CD4-positive, alpha-beta T cell treated with Interleukin-15 for 1 hour (primary cell): ENCODE results near the gene PLP2.

ENCODE experiments used
- DNase-seq: peaks from one replicate; pipeline ENCODE4 v3.0.0-alpha.2; 2020

The PLP2 gene

GRCh38 chrX:49187526-49187925, 15.8 kb downstream of the PLP2 start:
- no peak for DNase-seq

DNA sequence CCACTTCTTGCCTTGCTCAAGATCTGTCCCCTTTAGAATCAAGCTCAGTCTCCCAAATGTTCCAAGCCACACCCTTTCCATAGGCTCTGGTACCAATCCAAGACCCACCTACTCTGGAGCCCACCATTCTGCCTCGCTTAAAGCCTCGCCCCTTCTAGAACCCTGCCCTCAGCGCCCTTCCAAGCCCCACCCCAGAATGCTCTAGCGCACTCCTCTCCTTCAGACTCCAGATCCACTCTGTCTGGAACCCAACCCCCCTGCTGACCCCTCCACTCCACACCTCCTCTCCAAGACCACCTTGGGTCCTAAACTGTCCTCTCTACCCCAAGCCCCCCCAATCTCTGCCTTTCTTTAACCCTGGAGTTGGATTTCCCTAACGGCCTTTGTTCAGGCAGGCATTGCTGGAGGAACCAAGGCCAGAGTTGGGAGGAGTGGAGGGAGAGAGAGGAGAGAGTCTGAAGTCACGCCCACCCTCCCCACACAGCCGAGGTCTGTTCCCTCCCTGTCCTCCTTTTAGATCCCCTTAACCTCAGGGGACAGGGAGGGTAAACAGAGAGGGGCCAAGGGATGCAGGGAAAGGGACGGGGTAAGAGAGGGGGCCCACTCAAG, 16.9 kb downstream of the PLP2 start:
- no peak for DNase-seq

- no peak for DNase-seq
Measured at GRCh38 chrX:49189606-49190005, 17.9 kb downstream of the PLP2 start.

- DNase-seq: peak; percentile 96
Measured at GRCh38 chrX:49190821-49191573, 19.3 kb downstream of the PLP2 start.

DNA sequence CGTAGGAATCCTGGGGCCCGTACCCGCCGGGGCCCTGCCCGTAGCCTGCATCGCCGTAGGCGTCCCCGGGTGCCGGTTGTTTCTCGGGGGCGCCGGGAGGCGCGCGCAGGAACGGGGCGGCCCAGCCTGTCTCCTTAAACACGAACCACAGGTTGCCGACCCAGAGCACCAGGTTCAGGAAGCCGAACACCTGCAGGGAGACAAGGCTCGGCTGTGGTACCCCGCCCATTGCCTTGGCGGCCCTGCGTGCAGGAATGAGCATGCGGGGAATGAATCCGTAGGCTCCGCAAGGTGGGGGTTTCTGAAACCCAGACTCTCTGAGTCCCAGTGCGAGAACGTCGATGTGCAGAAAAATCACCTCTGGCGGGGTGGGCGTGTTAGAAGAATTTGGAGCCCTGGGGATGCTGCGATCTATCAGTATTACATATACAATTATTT, 19.9 kb downstream of the PLP2 start:
- no peak for DNase-seq

DNA sequence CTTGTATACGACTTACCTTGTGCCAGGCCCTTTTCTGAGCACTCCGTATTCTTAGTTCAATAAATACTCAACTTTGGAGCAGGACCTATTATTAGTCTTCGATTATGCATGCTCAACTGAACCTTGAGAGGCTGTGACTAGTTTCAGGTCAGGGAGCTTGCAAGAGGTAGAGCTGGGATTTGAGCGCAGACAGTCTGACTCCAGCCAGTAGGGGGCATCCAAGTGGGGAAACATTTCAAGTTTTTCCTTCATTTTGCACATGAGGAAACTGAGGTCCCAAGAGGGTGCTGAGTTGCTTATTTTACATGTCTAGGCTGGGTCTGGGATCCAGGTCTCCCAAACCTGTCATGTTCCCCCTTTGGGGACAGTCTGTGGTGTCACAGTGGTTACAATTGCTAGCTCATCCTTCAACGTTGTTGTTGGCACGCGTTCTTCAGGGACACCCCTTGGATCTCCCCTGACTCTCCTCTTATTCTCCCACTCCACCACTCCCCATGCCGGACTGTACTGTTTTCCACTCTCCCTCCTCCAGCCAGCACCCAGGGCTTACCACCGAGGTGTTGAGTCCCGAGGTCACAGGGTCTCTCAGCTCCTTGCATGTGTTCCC, 21.1 kb downstream of the PLP2 start:
- DNase-seq: no peak

- DNase-seq: no peak
Measured at GRCh38 chrX:49193542-49193964, 21.9 kb downstream of the PLP2 start.

- no peak for DNase-seq
Measured at GRCh38 chrX:49197543-49198087, 25.9 kb downstream of the PLP2 start.

- no peak for DNase-seq
Measured at GRCh38 chrX:49198540-49199314, 27.0 kb downstream of the PLP2 start.

GRCh38 chrX:49199315-49199595, 27.6 kb downstream of the PLP2 start:
- DNase-seq: no peak

DNA sequence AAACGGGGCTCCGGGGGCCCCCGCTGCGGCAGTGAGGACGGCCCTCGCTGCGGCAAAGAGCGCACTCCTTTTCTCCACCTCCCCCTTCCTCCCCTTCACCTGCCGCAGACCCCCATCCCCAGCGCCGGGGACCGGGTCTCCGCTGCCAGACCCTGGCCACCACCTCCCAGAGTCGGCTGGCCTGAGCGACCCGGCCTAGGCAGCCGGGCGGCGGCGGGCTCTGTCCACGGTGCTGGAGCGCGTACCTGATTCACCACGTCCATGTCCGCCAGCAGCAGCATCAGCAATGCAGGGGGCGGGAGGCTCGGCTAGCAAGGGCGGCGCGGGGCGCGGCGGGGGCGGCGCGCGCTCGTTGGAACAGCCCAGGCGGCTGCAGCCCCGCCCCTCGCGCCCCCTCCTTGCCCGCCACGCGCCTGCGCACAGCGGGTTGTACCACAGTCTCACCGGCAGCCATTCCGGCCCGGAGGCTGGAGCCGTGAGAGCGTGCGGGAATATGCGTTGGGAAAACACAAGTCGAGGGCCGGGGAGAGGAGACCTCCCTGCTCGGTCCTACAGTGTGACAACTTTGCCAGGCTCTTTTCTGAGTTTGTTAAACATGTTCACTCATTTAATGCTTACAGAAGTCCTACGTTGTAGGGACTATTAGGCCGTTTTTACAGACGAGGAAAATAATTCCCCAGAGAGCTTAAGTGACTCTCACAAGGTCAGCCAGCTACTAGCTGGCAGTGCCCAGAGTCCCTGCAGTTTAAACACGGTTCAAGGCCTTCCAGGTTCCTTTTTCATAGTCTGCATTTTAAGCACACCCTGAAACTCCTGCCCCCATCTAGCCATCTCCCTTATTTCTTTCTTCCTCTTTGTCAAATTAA, 28.4 kb downstream of the PLP2 start, which contains the start of gene SYP:
Gene SYP (minus strand): TSS at position 288 of the 866 bp plus-strand sequence. CDS start 7 bp downstream, at position 281.
- DNase-seq: peak; percentile 90

GRCh38 chrX:49202022-49202421, 30.3 kb downstream of the PLP2 start:
- no peak for DNase-seq

DNA sequence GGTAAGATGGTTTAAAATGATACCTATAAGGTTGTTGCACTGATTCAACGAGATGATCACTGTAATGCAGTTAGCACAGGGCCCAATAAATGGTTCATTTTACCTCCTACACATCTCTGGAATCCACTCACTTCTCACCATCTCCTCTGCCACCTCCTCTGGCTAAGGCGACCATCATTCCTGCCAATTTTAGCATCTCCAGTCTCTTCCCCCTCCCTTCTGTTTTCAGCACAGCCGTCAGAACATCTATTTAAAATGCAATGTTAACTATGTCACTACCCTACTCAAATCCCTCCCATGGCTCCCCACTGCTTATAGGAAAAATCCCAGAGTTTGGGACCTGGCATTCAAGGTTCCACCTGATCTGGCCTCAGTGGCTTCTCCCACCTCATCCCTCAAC, 31.8 kb downstream of the PLP2 start:
- DNase-seq: no peak

DNA sequence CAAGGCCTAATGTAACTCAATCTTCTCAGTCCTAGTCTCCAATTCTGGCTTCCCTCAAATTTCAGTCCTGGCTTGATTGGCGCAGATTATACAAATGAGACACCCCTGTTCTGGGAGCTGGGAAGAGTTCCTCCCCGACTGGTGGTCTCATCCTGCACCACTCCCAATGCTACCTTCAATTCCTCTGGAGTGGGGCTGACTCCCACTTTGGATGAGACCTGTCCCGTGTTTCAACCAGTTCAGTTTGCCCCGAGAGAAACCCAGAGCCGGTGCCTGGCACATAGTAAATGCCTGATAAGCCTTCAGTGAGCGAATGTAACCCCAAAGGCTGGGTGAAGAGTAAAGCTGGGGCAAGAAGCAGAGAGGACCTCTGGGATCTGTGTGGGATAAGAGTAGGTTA, 32.3 kb downstream of the PLP2 start:
- no peak for DNase-seq

DNA sequence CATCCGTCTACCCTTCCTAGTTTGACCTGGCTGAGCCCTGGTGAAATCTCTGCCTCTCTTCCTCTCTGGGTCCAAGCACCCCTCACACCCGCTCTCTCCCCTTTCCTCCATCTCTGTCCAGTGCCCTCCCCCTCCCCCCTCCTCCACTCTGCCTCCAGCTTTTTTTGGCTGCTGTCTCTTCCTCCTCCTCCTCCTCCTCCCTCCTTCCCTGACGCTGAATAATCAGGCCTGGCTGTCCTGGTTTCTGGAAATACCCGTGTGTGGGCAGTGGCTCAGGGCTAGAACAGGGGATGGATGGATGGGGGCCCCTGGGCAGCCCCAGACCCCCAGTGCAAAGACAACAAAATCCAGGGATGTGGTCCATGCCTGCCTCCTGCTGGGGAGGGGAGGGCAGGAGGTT, 33.0 kb downstream of the PLP2 start:
- no peak for DNase-seq

DNA sequence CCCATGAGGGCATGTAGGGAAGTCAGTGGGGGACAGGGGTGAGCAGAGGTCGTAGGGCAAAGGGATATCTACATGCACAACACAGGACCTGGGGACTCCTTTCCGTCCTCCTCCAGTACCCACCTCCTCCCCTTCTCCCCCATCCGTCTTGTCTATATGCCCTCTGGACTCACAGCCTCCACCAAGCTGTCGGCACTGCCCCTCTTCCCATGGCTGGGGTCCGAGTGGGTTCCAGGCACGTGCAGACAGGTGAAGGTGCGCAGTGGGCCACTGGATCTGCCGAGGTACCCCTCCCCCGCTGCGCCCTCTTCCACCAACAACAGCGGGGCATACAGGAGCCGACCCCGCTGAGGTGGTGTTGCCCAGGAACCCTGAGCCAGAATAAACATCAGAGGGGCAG, 33.7 kb downstream of the PLP2 start:
- no peak for DNase-seq

DNA sequence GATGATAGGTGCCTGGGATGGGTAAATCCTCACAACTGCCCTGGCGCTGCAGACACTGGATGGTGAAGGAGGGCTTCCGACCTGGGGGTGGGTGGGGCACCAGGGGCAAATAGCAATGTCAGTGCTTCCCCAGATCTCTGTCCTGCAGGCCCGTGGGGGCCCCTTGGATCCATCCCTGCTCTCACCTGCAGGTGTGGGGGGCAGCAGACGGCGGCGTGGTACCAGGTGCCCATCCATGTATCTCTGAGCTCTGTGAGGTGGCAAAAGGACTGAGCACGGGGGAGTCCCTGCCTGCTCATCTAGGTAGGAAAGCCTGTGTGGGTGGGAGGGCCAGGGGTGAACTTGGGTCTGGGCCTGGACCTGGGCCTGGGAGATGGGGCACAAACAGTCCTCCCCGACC, 34.8 kb downstream of the PLP2 start:
- DNase-seq: no peak

DNA sequence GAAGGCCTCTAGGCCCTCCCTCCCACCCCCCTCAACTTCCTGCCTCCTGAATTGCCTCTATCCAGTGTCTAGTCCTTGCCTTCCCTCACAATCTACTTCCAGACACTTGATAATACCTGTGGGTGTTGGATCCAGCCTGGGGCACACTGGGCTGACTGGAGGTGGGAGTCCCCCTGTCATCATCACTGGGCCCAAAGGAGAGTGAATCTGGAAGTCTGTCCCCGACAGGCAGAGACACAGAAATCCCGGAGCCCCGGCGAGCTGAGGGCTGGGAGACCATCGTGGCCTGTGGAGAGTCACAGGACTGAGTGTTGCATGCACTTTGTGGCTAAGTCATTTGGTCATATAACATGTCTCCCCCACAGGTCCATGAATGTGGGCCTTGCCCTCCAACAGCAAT, 36.7 kb downstream of the PLP2 start:
- DNase-seq: no peak

- no peak for DNase-seq
Measured at GRCh38 chrX:49209434-49210251, 37.9 kb downstream of the PLP2 start.

GRCh38 chrX:49210406-49210805, 38.7 kb downstream of the PLP2 start:
- no peak for DNase-seq

DNA sequence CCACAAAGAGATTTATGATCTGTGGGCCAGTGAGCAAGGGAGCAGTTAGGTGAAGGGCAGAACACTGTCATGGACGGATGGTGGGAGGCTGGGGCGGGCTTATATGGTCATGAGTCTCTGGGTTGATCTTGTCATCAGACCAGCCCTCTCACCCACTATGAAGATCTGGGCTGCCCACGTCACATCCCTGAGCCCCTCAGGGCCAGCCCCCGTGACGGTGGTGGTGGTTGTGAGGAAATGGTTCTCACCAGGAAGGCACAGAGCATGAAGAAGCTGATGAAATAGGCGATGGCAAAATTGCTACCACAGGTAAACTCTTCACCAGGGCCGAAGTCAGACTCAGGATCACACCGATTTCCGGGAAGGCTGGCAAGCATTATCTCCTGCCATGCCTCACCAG, 39.4 kb downstream of the PLP2 start:
- DNase-seq: no peak
